ENCODE data around the gene NRDE2. TPM values are rescaled to one million over a fixed set of nuclear protein-coding genes. Genes with fewer than 3 reads are reported as not detected.
"Not testable (repeated sequence)": the region's sequence is repeated elsewhere in the genome, so short reads cannot be mapped to it uniquely, and the experiment has no call there.

The NRDE2 gene
- total RNA-seq, 1 donor from 2014 or later = 35.3 TPM

DNA sequence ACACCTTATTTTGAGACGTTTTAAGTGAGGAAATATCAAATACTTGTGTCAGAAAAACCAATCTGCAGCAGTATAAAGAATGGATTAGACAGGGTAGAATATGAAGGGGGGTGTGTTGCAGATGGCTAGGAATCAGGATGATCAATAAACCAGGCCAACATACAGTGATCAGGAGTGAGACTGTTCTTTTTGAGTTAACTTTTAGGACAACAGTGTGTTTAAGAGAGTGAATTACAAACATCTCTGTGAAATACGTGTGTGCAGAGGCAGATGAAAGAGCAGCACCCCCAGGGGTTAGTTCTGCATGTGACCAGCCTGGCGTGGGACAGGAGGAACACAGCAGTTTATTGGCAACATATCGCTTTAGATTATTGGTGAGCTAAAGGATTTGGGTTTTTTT, 10.6 kb upstream of the NRDE2 start:
- ATAC-seq (ENCODE audit: low read depth) = no peak
- H3K27me3 Mint-ChIP-seq = peaks cover 20% of the 10 kb centered on the region
- H3K4me1 Mint-ChIP-seq = no peaks in the 10 kb centered on the region
- ChIA-PET CTCF (no interaction called here), POLR2A (interaction anchor here (0.7 kb wide), 1 partner anchor 28 kb away, joined by 5 read pairs; no protein-coding TSS in a partner anchor)
- H3K9me3 Mint-ChIP-seq = no peaks in the 10 kb centered on the region
- no peak overlapping the region for H3K4me3 Mint-ChIP-seq
- intact Hi-C loops (cut with micrococcal nuclease) = no loop called here
- no peak overlapping the region for H3K27ac Mint-ChIP-seq
- no peaks in the 10 kb centered on the region for H3K36me3 Mint-ChIP-seq (ENCODE audit: low read depth)
- no peak for DNase-seq
- TF ChIP-seq, protein P1, sequence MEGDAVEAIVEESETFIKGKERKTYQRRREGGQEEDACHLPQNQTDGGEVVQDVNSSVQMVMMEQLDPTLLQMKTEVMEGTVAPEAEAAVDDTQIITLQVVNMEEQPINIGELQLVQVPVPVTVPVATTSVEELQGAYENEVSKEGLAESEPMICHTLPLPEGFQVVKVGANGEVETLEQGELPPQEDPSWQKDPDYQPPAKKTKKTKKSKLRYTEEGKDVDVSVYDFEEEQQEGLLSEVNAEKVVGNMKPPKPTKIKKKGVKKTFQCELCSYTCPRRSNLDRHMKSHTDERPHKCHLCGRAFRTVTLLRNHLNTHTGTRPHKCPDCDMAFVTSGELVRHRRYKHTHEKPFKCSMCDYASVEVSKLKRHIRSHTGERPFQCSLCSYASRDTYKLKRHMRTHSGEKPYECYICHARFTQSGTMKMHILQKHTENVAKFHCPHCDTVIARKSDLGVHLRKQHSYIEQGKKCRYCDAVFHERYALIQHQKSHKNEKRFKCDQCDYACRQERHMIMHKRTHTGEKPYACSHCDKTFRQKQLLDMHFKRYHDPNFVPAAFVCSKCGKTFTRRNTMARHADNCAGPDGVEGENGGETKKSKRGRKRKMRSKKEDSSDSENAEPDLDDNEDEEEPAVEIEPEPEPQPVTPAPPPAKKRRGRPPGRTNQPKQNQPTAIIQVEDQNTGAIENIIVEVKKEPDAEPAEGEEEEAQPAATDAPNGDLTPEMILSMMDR (IDR thresholded peaks at IDR 0.05) = no peak

DNA sequence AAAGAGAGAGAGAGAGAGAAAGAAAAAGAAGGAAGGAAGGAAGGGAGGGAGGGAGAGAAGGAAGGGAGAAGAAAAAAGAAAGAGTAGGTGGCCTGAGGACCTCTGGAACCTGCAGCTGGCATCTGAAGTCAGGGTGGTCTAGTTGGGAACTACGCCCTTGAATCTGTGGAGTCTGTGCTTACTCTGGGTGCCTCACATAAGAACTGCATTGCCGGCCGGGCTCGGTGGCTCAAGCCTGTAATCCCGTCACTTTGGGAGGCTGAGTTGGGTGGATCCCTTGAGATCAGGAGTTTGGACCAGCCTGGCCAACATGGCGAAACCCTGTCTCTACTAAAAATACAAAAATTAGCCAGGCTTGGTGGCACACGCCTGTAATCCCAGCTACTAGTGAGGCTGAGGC, 10.0 kb upstream of the NRDE2 start:
- no peaks in the 10 kb centered on the region for H3K9me3 Mint-ChIP-seq
- POLR2A ChIA-PET = no interaction called here
- DNase-seq (no peak), ATAC-seq (ENCODE audit: low read depth) (no peak)
- H3K4me3 Mint-ChIP-seq = no peak overlapping the region
- H3K27ac Mint-ChIP-seq = no peak overlapping the region
- no peaks in the 10 kb centered on the region for H3K36me3 Mint-ChIP-seq (ENCODE audit: low read depth)
- CTCF ChIA-PET = no interaction called here
- H3K4me1 Mint-ChIP-seq = no peaks in the 10 kb centered on the region
- TF ChIP-seq, protein P1 (IDR thresholded peaks at IDR 0.05) = no peak
- intact Hi-C loops (cut with micrococcal nuclease) = no loop called here
- peaks cover 24% of the 10 kb centered on the region for H3K27me3 Mint-ChIP-seq

DNA sequence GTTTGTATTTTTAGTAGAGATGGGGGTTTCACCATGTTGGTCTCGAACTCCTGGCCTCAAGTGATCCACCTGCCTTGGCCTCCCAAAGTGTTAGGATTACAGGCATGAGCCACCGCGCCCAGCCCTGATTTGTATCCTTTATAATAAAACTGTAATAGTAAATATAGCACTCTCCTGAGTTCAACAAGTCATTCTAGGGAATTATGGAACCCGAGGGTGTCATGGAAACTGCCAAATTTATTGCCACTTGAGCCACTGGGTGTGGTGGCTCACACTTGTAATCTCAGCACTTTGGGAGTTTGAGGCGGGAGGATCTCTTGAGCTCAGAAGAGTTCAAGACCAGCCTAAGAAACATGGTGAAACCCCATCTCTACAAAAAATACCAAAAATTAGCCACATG, 9.5 kb upstream of the NRDE2 start:
- POLR2A ChIA-PET; ATAC-seq (ENCODE audit: low read depth); DNase-seq; H3K27ac Mint-ChIP-seq; intact Hi-C loops (cut with micrococcal nuclease); H3K4me1 Mint-ChIP-seq; H3K36me3 Mint-ChIP-seq (ENCODE audit: low read depth); H3K9me3 Mint-ChIP-seq; H3K4me3 Mint-ChIP-seq; CTCF ChIA-PET: not testable (repeated sequence)
- H3K27me3 Mint-ChIP-seq = peaks cover 26% of the 10 kb centered on the region

DNA sequence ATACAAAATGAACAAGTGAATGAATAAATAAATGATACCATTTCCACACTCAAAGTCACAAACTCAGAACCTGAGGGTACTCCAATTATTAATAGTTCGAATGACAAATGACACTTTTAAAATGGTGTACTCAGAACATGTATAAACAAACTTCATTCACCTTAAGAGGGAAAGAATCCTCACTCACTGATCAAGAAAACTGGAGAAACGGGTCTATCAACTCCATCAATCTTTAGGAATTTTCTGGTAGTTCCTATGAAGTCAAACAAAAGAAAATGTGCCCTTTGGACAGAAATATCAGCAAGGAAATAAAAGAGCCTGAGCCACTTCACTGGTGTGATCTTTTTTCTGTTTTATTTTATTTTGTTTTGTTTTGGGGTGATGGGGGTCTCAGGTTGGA, 5.2 kb upstream of the NRDE2 start:
- Mint-ChIP-seq H3K4me1 (peaks cover 5% of the 10 kb centered on the region), H3K4me3 (no peak overlapping the region), H3K27me3 (peaks cover 42% of the 10 kb centered on the region), H3K27ac (no peak overlapping the region), H3K36me3 (ENCODE audit: low read depth) (no peaks in the 10 kb centered on the region), H3K9me3 (no peaks in the 10 kb centered on the region)
- TF ChIP-seq, protein P1 (IDR thresholded peaks at IDR 0.05) = no peak
- intact Hi-C loops (cut with micrococcal nuclease) = loop anchor here (10.0 kb wide), 1 partner anchor 1542 kb away; the partner anchor contains the start of gene EML5
- ATAC-seq (ENCODE audit: low read depth) (no peak), DNase-seq (no peak)
- CTCF ChIA-PET = no interaction called here
- POLR2A ChIA-PET = no interaction called here

DNA sequence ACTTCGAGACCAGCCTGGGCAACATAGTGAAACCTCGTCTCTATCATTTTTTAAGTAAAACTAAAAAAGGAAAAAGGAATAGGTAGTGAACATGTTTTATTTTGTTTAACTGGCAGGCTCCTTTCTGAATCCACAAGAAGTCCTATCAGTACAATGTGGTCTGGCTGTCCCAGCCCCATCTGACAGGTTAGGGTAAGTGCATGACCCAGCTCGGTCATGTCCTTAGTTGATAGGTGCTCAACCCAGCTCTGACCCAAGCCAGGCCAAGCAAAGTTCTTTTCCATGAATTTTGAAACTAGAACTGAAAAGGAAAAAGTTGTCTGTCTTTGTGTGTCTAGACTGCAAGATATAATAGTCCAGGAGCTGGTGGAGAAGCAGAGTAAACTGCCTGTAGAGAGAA, 4.7 kb upstream of the NRDE2 start:
- ATAC-seq (ENCODE audit: low read depth) = no peak
- ChIA-PET CTCF (no interaction called here), POLR2A (no interaction called here)
- H3K4me3 Mint-ChIP-seq = no peak overlapping the region
- H3K9me3 Mint-ChIP-seq = no peaks in the 10 kb centered on the region
- peaks cover 42% of the 10 kb centered on the region for H3K27me3 Mint-ChIP-seq
- H3K36me3 Mint-ChIP-seq (ENCODE audit: low read depth) = peaks cover 5% of the 10 kb centered on the region
- peaks cover 10% of the 10 kb centered on the region for H3K4me1 Mint-ChIP-seq
- intact Hi-C loops (cut with micrococcal nuclease) = loop anchor here (10.0 kb wide), 1 partner anchor 1542 kb away; the partner anchor contains the start of gene EML5
- no peak for DNase-seq
- TF ChIP-seq, protein P1 (IDR thresholded peaks at IDR 0.05) = no peak
- no peak overlapping the region for H3K27ac Mint-ChIP-seq

DNA sequence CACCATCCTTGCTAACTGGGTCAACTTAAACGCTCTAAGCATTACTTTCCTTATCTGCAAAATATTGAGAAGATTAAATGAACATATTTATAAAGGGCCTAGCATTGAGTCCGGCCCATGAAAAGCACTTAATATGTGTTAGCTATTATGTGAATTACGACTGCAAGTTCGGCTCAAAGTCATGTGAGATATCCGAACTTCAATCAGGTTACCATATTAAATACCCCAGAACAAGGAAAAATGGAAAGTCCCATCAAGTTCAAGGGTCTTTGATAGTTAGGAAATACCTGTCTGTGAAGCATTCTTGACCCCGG, 487 bp upstream of the NRDE2 start:
- intact Hi-C loops (cut with micrococcal nuclease) = loop anchor here (5.0 to 10.0 kb wide), 2 partner anchors 730 to 1537 kb away; partner anchors contain the start of genes EML5 and RPS6KA5
- ChIA-PET POLR2A (interaction anchor here (0.6 to 3.7 kb wide), 4 partner anchors 31 to 65 kb away, joined by 3 to 48 read pairs (median 14); partner anchors contain the start of gene CALM1), CTCF (no interaction called here)
- H3K9me3 Mint-ChIP-seq = no peaks in the 10 kb centered on the region
- peak overlapping the region; percentile 93 for H3K4me3 Mint-ChIP-seq
- ATAC-seq (ENCODE audit: low read depth) = no peak
- DNase-seq = no peak
- H3K36me3 Mint-ChIP-seq (ENCODE audit: low read depth) = peaks cover 15% of the 10 kb centered on the region
- H3K27ac Mint-ChIP-seq = peak overlapping the region; percentile 95
- TF ChIP-seq, protein P1 (IDR thresholded peaks at IDR 0.05) = no peak
- H3K4me1 Mint-ChIP-seq = peaks cover 25% of the 10 kb centered on the region
- peaks cover 24% of the 10 kb centered on the region for H3K27me3 Mint-ChIP-seq
